HK-2 (cell line): Measurements from ENCODE around the gene MINDY2.

ENCODE experiments used
- DNase-seq: peaks from one replicate; pipeline ENCODE4 v3.0.0-alpha.2; 2018; ENCODE audit not compliant: unreplicated experiment

MINDY2 gene

GRCh38 chr15:58770857-58771620 lies at the start of gene MINDY2:
Gene MINDY2, plus strand, starts transcription at chr15:58771302. Its CDS starts 94 bp downstream, at chr15:58771396.
- peak; percentile 94 for DNase-seq

GRCh38 chr15:58724466-58724865 lies 46.6 kb upstream of the MINDY2 start:
- no peak for DNase-seq

- no peak for DNase-seq
These were observed 44.2 kb upstream of the MINDY2 start for GRCh38 chr15:58726867-58727266.

- DNase-seq: peak; percentile 13
These were observed 39.2 kb upstream of the MINDY2 start for GRCh38 chr15:58731756-58732535.

GRCh38 chr15:58732625-58733363 lies 38.3 kb upstream of the MINDY2 start:
- DNase-seq: no peak

GRCh38 chr15:58734859-58735258 lies 36.2 kb upstream of the MINDY2 start:
- DNase-seq: no peak

GRCh38 chr15:58736018-58736643 lies 35.0 kb upstream of the MINDY2 start:
- DNase-seq: no peak

GRCh38 chr15:58737298-58737697 lies 33.8 kb upstream of the MINDY2 start:
- DNase-seq: no peak

GRCh38 chr15:58738046-58738707 lies 32.9 kb upstream of the MINDY2 start:
- no peak for DNase-seq

GRCh38 chr15:58740436-58740835 lies 30.7 kb upstream of the MINDY2 start:
- no peak for DNase-seq

GRCh38 chr15:58741032-58741431 lies 30.1 kb upstream of the MINDY2 start:
- DNase-seq: no peak

- DNase-seq: no peak
These were observed 28.9 kb upstream of the MINDY2 start for GRCh38 chr15:58742022-58742813.

GRCh38 chr15:58742819-58743502 lies 28.1 kb upstream of the MINDY2 start:
- no peak for DNase-seq

GRCh38 chr15:58746174-58746573 lies 24.9 kb upstream of the MINDY2 start:
- no peak for DNase-seq

- no peak for DNase-seq
These were observed 22.9 kb upstream of the MINDY2 start for GRCh38 chr15:58748040-58748851.

GRCh38 chr15:58748852-58749531 lies 22.1 kb upstream of the MINDY2 start:
- DNase-seq: peak; percentile 23

- DNase-seq: peak; percentile 98
These were observed 21.4 kb upstream of the MINDY2 start, which contains the start of gene ADAM10 for GRCh38 chr15:58749532-58750337. Gene ADAM10, minus strand, starts transcription at chr15:58749707. Its CDS starts 173 bp downstream, at chr15:58749534.
